ENCODE data around the gene NID1.
"Not testable (repeated sequence)": the region's sequence is repeated elsewhere in the genome, so short reads cannot be mapped to it uniquely, and the experiment has no call there.

The NID1 gene

DNA sequence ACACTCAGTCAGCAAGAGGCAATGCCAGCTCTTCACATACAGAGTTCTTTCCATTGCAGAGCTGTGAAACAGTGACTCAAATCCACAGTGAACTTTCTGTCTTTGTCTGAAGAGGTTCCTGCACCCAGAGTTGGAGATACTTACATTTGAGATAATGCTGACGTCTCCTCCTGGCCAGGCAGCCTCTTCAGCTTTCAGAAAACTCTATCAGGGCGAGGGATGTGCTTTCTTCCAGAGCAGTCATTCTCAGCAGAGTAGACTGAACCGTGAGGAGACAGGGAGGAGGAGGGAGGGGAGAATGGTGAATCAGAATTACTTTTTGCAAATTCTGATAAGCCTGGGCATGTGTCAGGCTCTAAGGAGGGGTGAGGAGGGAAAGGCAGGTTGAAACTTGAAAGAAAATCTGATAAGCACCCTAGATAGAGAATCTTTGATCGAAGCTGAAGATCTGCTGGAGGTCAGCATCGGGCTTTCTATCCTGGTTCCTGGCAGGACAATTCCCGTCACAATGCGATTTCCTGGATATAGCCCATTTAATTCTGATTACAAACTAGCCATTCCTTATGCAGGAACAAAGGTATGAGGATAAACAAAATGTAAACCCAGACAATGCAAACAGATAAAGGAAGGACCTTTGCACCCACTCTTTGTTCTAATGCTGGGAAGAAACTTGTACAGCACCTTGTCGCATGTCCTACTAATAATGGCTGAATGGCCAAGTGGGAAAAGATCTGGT, 18.9 kb upstream of the NID1 start:
- TF ChIP-seq, protein P1, sequence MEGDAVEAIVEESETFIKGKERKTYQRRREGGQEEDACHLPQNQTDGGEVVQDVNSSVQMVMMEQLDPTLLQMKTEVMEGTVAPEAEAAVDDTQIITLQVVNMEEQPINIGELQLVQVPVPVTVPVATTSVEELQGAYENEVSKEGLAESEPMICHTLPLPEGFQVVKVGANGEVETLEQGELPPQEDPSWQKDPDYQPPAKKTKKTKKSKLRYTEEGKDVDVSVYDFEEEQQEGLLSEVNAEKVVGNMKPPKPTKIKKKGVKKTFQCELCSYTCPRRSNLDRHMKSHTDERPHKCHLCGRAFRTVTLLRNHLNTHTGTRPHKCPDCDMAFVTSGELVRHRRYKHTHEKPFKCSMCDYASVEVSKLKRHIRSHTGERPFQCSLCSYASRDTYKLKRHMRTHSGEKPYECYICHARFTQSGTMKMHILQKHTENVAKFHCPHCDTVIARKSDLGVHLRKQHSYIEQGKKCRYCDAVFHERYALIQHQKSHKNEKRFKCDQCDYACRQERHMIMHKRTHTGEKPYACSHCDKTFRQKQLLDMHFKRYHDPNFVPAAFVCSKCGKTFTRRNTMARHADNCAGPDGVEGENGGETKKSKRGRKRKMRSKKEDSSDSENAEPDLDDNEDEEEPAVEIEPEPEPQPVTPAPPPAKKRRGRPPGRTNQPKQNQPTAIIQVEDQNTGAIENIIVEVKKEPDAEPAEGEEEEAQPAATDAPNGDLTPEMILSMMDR (IDR thresholded peaks at IDR 0.05; ENCODE audit: borderline replicate concordance, insufficient read depth, low read depth, low read length): no peak
- H3K4me3 ChIP-seq (ENCODE audit: low read depth, low read length): no peak overlapping the region

DNA sequence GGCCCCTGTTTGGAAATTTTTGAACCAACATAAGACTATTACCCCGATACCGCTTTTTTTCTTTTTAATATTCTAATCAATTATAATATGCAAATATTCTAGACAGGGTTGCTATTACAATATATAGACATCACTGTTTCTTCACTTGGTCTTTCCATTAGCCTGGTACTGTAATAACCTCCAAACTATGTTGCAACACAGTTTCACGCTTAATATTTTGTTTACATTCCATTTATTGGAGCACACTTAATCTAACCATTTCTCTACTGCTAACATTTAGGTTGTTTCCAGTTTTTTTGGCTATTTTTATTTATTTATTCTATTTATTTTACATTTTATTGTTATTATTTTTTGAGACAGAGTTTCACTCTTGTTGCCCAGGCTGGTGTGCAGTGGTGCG, 17.6 kb upstream of the NID1 start:
- H3K4me3 ChIP-seq (ENCODE audit: low read depth, low read length): no peak overlapping the region
- TF ChIP-seq, protein P1 (IDR thresholded peaks at IDR 0.05; ENCODE audit: borderline replicate concordance, insufficient read depth, low read depth, low read length): no peak

DNA sequence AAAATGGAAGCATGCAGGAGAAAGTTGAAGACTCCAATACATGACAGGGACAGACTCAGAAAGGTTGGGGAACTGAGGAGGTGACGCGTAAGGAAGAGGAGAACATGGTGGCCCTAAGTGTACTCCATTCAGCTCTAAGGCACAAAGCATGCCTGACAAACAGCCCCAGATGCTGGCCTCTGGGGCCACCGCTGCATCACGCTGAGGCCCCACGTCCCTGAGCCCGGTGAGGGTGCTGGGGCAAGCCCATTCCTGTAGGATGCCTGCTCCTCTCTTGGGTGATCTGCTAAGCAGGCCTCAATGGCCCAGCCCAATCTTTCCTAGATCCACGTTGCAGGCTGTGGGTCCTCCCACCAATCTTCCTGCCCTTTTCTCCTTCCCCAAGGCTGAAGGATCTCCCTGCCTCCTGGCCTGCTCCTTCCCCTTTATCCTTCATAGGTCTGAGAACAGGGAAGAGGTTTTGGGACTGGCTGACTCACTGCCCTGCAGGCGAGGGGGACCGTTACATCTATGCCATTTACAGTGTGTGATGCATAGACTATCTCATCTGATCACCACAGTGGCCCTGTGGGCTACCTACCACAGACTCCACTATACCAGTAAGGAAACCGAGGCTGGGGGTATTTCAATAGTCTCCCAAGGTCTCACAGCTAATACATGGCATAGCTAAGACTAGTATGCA, 16.8 kb upstream of the NID1 start:
- TF ChIP-seq, protein P1 (IDR thresholded peaks at IDR 0.05; ENCODE audit: borderline replicate concordance, insufficient read depth, low read depth, low read length): no peak

DNA sequence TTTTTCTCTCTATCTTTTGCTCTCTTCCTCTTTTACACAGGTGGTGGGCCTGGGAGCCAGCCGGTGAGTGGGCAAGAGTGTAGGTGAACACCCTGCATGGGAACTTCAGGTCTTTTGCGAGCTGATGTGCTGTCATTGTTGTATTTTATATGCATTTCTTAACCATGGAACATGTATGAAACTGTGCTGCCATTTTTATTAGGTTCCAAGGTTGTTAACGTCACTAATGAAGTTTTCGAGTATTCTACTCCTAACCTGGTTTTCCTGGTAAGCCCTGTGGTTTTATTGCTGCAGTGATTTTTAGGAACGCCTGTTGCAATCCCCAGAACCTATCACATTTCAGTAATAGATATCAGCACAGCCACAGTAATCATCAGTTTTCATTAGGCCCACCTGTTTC, 14.8 kb upstream of the NID1 start:
- TF ChIP-seq, protein P1 (IDR thresholded peaks at IDR 0.05; ENCODE audit: borderline replicate concordance, insufficient read depth, low read depth, low read length): no peak
- H3K4me3 ChIP-seq (ENCODE audit: low read depth, low read length): no peak overlapping the region

More for the DNA sequence above, 16.8 kb upstream of the NID1 start:
- no peak overlapping the region for H3K4me3 ChIP-seq (ENCODE audit: low read depth, low read length)

DNA sequence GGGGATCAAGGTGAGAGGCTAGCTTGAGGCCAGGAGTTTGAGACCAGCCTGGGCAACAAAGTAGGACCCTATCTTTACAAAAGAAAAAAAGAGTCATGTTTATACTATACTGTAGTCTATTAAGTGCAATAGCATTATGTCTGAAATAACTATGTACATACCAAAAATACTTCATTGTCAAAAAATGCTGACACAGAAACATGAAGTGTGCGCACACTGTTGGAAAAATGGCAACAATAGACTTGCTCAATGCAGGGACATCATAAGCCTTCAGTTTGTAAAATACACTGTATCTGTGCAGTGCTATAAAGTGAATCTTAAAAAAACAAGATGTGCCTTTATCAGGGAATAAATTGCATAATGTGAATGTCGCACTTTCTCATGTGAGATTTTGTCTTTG, 14.1 kb upstream of the NID1 start:
- TF ChIP-seq, protein P1 (IDR thresholded peaks at IDR 0.05; ENCODE audit: borderline replicate concordance, insufficient read depth, low read depth, low read length): no peak
- H3K4me3 ChIP-seq (ENCODE audit: low read depth, low read length): no peak overlapping the region

DNA sequence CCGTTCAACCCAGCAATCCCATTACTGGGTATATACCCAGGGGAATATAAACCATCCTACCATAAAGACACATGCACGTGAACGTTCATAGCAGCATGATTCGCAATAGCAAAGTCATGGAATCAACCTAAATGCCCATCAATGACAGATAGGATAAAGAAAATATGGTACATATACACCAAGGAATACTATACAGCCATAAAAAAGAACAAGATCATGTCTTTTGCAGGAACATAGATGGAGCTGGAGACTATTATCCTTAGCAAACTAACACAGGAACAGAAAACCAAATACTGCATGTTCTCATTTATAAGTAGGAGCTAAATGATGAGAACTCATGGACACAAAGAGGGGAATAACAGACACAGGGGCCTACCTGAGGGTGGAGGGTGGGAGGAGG, 13.2 kb upstream of the NID1 start:
- H3K4me3 ChIP-seq (ENCODE audit: low read depth, low read length): not testable (repeated sequence)

DNA sequence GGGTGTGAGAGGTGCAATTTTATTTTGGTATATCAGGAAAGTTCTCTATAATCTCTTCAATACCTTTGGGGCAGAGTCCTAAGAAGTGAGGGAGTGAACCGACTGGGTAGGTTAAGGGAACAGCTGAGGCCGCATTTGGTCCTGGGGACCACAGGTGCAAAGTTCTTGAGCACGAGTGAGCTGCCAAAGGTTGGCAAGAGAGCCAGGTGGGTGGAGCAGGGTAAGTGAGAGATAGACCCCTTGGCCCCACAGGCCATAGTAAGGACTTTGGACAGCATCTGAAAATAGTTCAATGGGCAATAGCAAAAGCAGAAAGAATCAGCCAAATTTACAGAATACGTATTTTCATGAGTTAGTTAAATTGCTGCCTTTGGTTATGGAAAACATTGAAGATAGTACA, 11.0 kb upstream of the NID1 start:
- TF ChIP-seq, protein P1 (IDR thresholded peaks at IDR 0.05; ENCODE audit: borderline replicate concordance, insufficient read depth, low read depth, low read length): no peak

More for the DNA sequence above, 11.0 kb upstream of the NID1 start:
- H3K4me3 ChIP-seq (ENCODE audit: low read depth, low read length): no peak overlapping the region

Data from GM12875 (cell line).